HepG2 (cell line): ENCODE results near the gene ZNF608. TPM values are rescaled to one million over a fixed set of nuclear protein-coding genes. Genes with fewer than 3 reads are reported as not detected.

Source experiments
- ATAC-seq: fragments of 200-7000 bp; cut with Tn5 transposase; 3 replicates; pipeline ENCODE4 v1.9.1; 2020; ENCODE audit warnings: mild to moderate bottlenecking, moderate library complexity
- BruUV-seq: library from RNA; stranded (reverse); fragments of 400-500 nt; replicated peaks from 2 replicates; lab custom pipeline; 2021; lab: Mats Ljungman, UMichigan
- CTCF ChIA-PET: fragments of 300-600 bp; formaldehyde crosslinking; extraction: SDS; loops from one replicate; lab custom pipeline; 2021; ENCODE audit warnings: low total read pairs, inconsistent platforms, low intra/inter-chr PET ratio; lab: Yijun Ruan, JAX
- POLR2A ChIA-PET: fragments of 350-600 bp; sonication (Branson Sonifier 250); formaldehyde crosslinking; loops from one replicate; lab custom pipeline; 2020; ENCODE audit warnings: antibody characterized with exemption, inconsistent platforms; lab: Yijun Ruan, JAX
- DNase-seq: peaks from one replicate; pipeline ENCODE4 v3.0.0-alpha.2; 2015; ENCODE audit warnings: low spot score
- FAIRE-seq: peaks from 3 replicates; lab custom pipeline; 2011; peaks lifted over from hg19 to GRCh38; lab: Jason Lieb, UNC
- H2AFZ ChIP-seq: one replicate; pipeline ENCODE4 v1.6.1; 2011; ENCODE audit warnings: low read length, inconsistent platforms
- H3K27ac ChIP-seq: fragments of 300-600 bp; 3 replicates; pipeline ENCODE4 v1.8.0; 2011; ENCODE audit warnings: mixed run types, mild to moderate bottlenecking, mixed read lengths, low read length, inconsistent platforms; ENCODE audit not compliant: insufficient read depth; ENCODE audit errors: extremely low read length
- H3K27me3 ChIP-seq, 2 experiments: fragments of 200-600 bp in 1 of 2; 2 replicates in 1 of 2; 3 replicates in 1 of 2; pipeline versions ENCODE4 v1.6.0 to v1.8.0; 2011; ENCODE audit warnings: low read length in 2 of 2, mild to moderate bottlenecking in 2 of 2, moderate library complexity in 2 of 2, inconsistent platforms in 1 of 2; ENCODE audit not compliant: insufficient read depth in 2 of 2, control insufficient read depth in 1 of 2
- H3K36me3 ChIP-seq, 2 experiments: fragments of 200-600 bp in 1 of 2; replicated peaks in 1 of 2; 2 replicates in 1 of 2; 3 replicates in 1 of 2; pipeline versions ENCODE4 v1.5.1 to v1.8.0; 2011; ENCODE audit warnings: low read length in 2 of 2, inconsistent platforms in 1 of 2; ENCODE audit not compliant: insufficient read depth in 2 of 2, control insufficient read depth in 1 of 2
- H3K4me1 ChIP-seq: 2 replicates; pipeline ENCODE4 v1.5.1; 2012; ENCODE audit warnings: low read length, inconsistent platforms; ENCODE audit not compliant: insufficient read depth
- H3K4me2 ChIP-seq: 2 replicates; pipeline ENCODE4 v1.6.0; 2011; ENCODE audit warnings: low read depth, low read length, inconsistent platforms
- H3K4me3 ChIP-seq, 3 experiments: fragments of 200-600 bp in 1 of 3; sonication (generic), shearing (Covaris generic) in 1 of 3; replicated peaks in 1 of 3; 2 replicates each; pipeline ENCODE4 v1.5.1; 2011 to 2016; ENCODE audit warnings: low read length in 3 of 3, inconsistent platforms in 2 of 3, low read depth in 2 of 3, mild to moderate bottlenecking in 2 of 3, control low read depth in 1 of 3, mixed read lengths in 1 of 3; ENCODE audit not compliant: insufficient read depth in 1 of 3
- H3K79me2 ChIP-seq: one replicate; pipeline ENCODE4 v1.6.1; 2011; ENCODE audit warnings: low read length, inconsistent platforms; ENCODE audit not compliant: insufficient read depth
- H3K9ac ChIP-seq: 2 replicates; pipeline ENCODE4 v1.6.0; 2011; ENCODE audit warnings: mild to moderate bottlenecking, low read depth, low read length, inconsistent platforms; ENCODE audit not compliant: insufficient read depth
- H3K9me3 ChIP-seq: 2 replicates; pipeline ENCODE4 v1.5.1; 2012; ENCODE audit warnings: mild to moderate bottlenecking, low read length
- H4K20me1 ChIP-seq: 2 replicates; pipeline ENCODE4 v1.6.0; 2011; ENCODE audit warnings: inconsistent platforms, mild to moderate bottlenecking, low read length, moderate library complexity; ENCODE audit not compliant: insufficient read depth
- PHF5A ChIP-seq: IDR thresholded peaks from one replicate; pipeline ENCODE4 v1.6.1; 2018; ENCODE audit warnings: low read depth, missing genetic modification reagents; ENCODE audit not compliant: unreplicated experiment
- TBP ChIP-seq: sonication (generic); formaldehyde crosslinking; IDR thresholded peaks from 2 replicates; pipeline ENCODE4 v1.5.0; 2020; ENCODE audit warnings: missing genetic modification reagents
- ZNF17 ChIP-seq: sonication (generic); formaldehyde crosslinking; IDR thresholded peaks from 2 replicates; pipeline ENCODE4 v1.5.0; 2020; ENCODE audit warnings: mild to moderate bottlenecking, missing genetic modification reagents
- ZNF326 ChIP-seq: sonication (generic); formaldehyde crosslinking; IDR thresholded peaks from 2 replicates; pipeline ENCODE4 v1.4.0; 2020; ENCODE audit warnings: missing genetic modification reagents, borderline replicate concordance
- WGBS: methylation state at CpG from one replicate; pipeline ENCODE4 v1.1.6; 2017; ENCODE audit warnings: low lambda C conversion rate; 5-methylcytosine and 5-hydroxymethylcytosine counted together
- in situ Hi-C: cut with HindIII; loops from 2 replicates; pipeline ENCODE4 v1.10.0; 2017; ENCODE audit warnings: low pct_unique_long_range_greater_than_20kb; ENCODE audit not compliant: extremely low pct_ligation_motif_present
- intact Hi-C: fragments of 100-400 bp; cut with micrococcal nuclease; formaldehyde crosslinking; loops from one replicate; pipeline ENCODE4 v1.10.0; 2022; ENCODE audit not compliant: unreplicated experiment
- polyA plus RNA-seq, 8 experiments: library from polyadenylated mRNA; depleted of rRNA in 3 of 8; stranded (reverse) in 7 of 8; unstranded in 1 of 8; fragments of >200 nt; fragmentation: Illumina TruSeq in 4 of 8; extraction: Trizol in 4 of 8; gene quantifications; 2 replicates each; pipeline versions ENCODE4 v1.2.1 to v1.2.3, GENCODE V29; 2011 to 2016; ENCODE audit warnings: low read depth in 4 of 8, missing spikeins in 1 of 8, mixed read lengths in 1 of 8; ENCODE audit not compliant: insufficient read depth in 1 of 8
- total RNA-seq, 5 experiments: library from RNA; depleted of rRNA; stranded (reverse); fragments of >200 nt; fragmentation: Illumina TruSeq; extraction: Trizol; gene quantifications; 2 replicates each; pipeline ENCODE4 v1.2.3, GENCODE V29; 2016; ENCODE audit warnings: low read depth in 1 of 5
- TF ChIP-seq, protein P1 (sequence below): sonication (generic); formaldehyde crosslinking; IDR thresholded peaks from 2 replicates; pipeline ENCODE4 v1.4.0; 2020; ENCODE audit warnings: missing genetic modification reagents
- TF ChIP-seq, protein P2 (sequence below), 2 experiments: sonication (generic) in 1 of 2; formaldehyde crosslinking in 1 of 2; IDR thresholded peaks; 2 replicates each; pipeline versions ENCODE4 v1.4.0 to v1.6.1; 2016 to 2020; ENCODE audit warnings: borderline replicate concordance in 1 of 2, low read depth in 1 of 2, mild to moderate bottlenecking in 1 of 2, missing genetic modification reagents in 1 of 2

The ZNF608 gene
- total and polyA plus RNA-seq, 2 of the 13 experiments (the other 11 are each of a cell fraction or from before 2014, with no cell fraction given): 0.66 to 0.91 TPM

DNA sequence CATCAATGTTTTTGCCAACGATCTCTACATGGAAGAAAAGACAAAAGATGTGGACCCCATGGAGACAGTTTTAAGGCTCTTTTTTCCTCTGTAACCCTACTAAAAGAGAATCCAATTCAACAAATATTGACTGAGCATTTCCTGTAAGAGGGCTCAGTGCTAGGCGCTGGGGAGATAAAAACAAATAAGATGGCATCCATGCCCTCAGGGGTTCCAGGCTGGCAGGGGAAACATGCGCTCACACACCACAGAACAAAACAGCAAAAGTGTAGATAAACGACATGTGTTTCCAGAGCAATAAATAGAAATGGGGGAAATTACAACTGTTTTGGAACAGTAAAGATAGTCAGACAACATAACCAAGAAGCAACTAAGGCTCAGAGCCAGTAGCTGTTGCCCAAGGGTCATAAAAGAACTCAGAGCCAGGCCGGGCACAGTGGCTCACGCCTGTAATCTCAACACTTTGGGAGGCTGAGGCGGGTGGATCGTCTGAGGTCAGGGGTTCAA lies 25.2 kb downstream of the ZNF608 start (continued):
- TF ChIP-seq, protein P1, sequence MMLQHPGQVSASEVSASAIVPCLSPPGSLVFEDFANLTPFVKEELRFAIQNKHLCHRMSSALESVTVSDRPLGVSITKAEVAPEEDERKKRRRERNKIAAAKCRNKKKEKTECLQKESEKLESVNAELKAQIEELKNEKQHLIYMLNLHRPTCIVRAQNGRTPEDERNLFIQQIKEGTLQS (CRISPR knock-in tag): no peak
- no peak for TF ChIP-seq ZNF326 (CRISPR knock-in tag)
- TF ChIP-seq PHF5A (CRISPR knock-in tag): no peak
- no peak for TF ChIP-seq TBP (CRISPR knock-in tag)

DNA sequence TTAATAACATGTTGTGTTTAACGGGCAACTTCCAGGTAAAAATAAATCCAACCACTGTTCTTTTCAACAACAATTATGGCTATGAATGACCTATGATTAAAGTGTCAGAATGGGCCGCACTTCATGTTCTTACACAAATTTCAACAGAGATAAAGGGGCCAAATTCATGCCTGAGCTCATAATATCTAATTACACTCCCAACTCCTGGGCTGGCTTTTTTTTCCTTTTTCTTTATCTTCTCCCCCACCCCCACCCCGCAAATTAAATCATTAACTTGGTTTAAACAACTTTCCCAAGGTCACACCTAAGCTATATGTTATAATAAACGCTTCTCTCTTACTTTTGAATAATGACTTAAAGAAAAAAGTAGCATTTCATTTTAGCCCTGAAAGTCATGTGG lies 25.8 kb downstream of the ZNF608 start:
- Histone ChIP-seq H3K4me3 (no peak overlapping the region), H2AFZ (no peak overlapping the region), H3K4me2 (no peak overlapping the region; the same call in 1 of the 2 replicates), H3K27ac (no peak overlapping the region), H3K79me2 (no peaks in the 10 kb centered on the region), H3K36me3 (no peaks in the 10 kb centered on the region), H4K20me1 (no peaks in the 10 kb centered on the region), H3K9ac (no peak overlapping the region), H3K27me3 (no peaks in the 10 kb centered on the region; a peak in 1 of 5 replicates), H3K4me1 (peaks cover 26% of the 10 kb centered on the region), H3K9me3 (no peaks in the 10 kb centered on the region)
- BruUV-seq: no TSS peak
- WGBS: 47% methylated on average over 4 of the region's 4 CpGs
- TF ChIP-seq, protein P2, sequence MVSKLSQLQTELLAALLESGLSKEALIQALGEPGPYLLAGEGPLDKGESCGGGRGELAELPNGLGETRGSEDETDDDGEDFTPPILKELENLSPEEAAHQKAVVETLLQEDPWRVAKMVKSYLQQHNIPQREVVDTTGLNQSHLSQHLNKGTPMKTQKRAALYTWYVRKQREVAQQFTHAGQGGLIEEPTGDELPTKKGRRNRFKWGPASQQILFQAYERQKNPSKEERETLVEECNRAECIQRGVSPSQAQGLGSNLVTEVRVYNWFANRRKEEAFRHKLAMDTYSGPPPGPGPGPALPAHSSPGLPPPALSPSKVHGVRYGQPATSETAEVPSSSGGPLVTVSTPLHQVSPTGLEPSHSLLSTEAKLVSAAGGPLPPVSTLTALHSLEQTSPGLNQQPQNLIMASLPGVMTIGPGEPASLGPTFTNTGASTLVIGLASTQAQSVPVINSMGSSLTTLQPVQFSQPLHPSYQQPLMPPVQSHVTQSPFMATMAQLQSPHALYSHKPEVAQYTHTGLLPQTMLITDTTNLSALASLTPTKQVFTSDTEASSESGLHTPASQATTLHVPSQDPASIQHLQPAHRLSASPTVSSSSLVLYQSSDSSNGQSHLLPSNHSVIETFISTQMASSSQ (IDR thresholded peaks at IDR 0.05; ENCODE audit: low read depth): 0 out of 2 replicates have a peak, but pooled peaks have one; percentile 12
- TF ChIP-seq, protein P2 (CRISPR knock-in tag; IDR thresholded peaks at IDR 0.05; ENCODE audit: borderline replicate concordance): no peak
- no peak for TF ChIP-seq ZNF17
- ChIA-PET CTCF (no interaction called here), POLR2A (interaction anchor here (0.6 to 1.7 kb wide), 2 partner anchors 27 to 28 kb away, joined by 3 to 8 read pairs; no protein-coding TSS in a partner anchor)
- intact Hi-C loops: no loop called here
- ATAC-seq: no peak
- FAIRE-seq: no peak
- DNase-seq: no peak
- in situ Hi-C loops: no loop called here
